GM21528 (cell line): Measurements from ENCODE around the gene STRADA.
A peak's percentile ranks its signal among the peaks of the same experiment; 100 is the strongest.
"Not testable (repeated sequence)": the region's sequence is repeated elsewhere in the genome, so short reads cannot be mapped to it uniquely, and the experiment has no call there.

ENCODE experiments used
- ATAC-seq: cut with Tn5 transposase; IDR thresholded peaks from one replicate; pipeline ENCODE4 v1.9.1; 2021; ENCODE audit warnings: mild to moderate bottlenecking, moderate library complexity; ENCODE audit not compliant: unreplicated experiment, low FRiP score

The STRADA gene

GRCh38 chr17:63760771-63761539 lies 19.4 kb upstream of the STRADA start:
- ATAC-seq, result no peak

- ATAC-seq, result no peak
Measured at GRCh38 chr17:63758428-63758827, 16.8 kb upstream of the STRADA start.

DNA sequence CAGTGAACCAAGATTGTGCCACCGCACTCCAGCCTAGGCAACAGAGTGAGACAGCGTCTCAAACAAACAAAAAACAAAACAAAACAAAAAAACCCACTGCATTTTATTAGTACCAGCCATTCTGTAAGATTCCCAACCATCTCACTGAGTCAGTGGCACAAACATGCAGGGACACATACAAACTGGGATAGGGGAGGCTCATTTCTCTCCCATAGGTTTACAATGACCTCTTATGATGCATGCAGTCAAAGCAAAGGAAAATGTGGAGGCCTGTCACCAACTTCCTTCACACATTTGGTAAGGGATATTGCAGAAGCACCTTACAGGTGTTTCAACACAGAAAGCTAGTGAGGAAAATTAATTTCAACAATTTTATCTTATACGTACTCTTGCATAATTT lies 12.4 kb upstream of the STRADA start:
- no peak for ATAC-seq

- ATAC-seq, result no peak
Measured at GRCh38 chr17:63753215-63753614, 11.6 kb upstream of the STRADA start.

- ATAC-seq, result no peak
Measured at GRCh38 chr17:63752707-63753106, 11.1 kb upstream of the STRADA start.

GRCh38 chr17:63751806-63752205 lies 10.2 kb upstream of the STRADA start:
- ATAC-seq, result no peak

DNA sequence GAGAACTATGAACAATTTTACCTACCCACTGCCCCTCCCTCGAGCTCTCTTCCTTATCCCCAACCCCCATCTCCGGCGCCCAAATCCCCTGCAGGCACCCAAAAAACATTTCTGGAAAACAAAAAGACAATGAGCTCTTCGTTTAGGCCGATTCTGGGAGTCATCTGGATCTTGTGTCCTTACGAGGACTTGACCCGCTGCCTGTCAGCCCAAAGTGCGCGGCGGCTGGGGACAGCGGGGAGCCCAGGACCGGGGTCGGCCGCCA lies 524 bp downstream of the STRADA start:
- ATAC-seq, result peak; percentile 7

- no peak for ATAC-seq
Measured at GRCh38 chr17:63740464-63741142, 996 bp downstream of the STRADA start.

DNA sequence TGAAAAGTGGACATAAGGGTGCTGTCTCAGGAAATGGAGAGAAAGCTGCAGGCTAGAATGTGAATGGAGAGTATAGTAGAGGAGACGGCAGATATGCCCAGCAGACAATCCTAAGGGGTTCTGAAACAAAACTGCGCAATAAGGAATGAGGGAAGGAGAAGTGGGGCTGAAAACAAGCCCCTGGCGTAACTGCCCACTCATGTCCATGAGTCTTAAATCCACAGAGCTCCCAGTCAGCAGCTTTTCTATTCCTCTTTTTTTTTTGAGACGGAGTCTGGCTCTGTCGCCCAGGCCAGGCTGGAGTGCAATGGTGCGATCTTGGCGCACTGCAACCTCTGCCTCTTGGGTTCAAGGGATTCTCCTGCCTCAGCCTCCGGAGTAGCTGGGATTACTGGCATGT lies 5.9 kb downstream of the STRADA start:
- no peak for ATAC-seq

- ATAC-seq, result no peak
Measured at GRCh38 chr17:63722403-63722802, 19.2 kb downstream of the STRADA start.

DNA sequence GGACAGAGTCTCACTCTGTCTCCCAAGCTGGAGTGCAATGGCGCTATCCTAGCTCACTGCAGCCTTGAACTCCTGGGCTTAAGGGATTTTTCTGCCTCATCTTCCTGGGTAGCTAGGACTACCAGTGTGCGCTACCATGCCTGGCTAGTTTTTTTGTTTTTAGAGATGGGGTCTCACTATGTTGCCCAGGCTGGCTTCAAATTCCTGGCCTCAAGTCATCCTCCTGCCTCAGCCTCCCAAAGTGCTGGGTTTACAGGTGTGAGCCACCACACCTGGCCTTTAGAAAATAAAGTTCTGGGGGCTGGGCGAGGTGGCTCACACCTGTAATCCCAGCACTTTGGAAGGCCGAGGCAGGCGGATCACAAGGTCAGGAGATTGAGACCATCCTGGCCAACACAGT lies 21.4 kb downstream of the STRADA start:
- not testable (repeated sequence) for ATAC-seq

DNA sequence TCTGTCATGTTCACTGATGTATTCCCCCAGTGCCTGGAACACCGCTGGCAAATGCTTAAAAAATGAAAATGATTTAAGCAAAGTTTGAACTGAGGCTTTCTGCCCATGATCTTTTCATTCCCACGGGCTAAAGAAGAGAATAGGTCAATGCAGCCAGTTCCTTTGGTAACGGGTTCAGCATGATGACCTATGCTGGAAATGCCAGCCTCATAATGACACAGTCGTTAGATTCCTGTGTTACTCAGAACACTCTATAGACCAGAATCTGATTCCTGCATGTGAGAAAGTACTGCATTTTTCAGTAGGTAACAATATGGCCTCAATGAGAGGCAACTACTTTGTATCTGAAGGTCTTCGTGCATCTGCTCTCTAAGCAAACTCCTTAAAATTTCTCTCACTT lies 22.6 kb downstream of the STRADA start:
- ATAC-seq, result no peak

- ATAC-seq, result no peak
Measured at GRCh38 chr17:63716426-63716825, 25.2 kb downstream of the STRADA start.

DNA sequence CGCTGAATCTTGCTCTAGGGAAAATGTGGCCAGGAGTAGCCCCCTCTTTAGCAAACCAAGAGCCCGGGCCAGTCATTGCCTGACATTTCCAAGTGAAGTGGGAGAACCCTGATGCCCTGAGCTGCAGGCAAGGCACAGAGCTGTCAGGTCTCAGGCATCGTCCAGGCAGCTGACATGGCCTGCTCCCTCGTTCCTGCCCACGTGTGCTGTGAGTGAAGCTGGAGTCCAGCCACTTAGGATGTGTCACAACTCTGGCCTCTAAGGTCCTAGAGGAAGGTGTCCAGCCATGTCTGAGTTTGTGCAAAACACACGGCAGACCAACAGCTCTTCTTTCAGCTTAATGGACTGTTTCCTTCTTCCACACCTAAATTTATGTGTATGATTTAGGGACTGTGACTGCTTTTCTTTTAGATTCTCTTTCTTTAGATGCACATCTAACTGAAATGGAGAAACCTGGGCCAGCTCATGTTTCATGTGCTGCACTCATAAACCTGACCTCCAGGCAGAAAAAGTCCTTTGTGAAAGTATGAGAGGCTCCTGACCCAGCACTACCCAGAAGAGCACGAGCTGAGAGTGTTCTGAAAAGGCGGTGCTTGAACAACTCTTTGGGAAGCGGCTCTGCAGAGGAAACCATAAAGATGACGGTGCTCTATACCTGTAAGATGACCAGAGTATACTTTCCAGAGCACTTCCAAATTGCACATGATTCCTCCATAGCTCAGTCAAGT lies 26.9 kb downstream of the STRADA start:
- ATAC-seq, result no peak

DNA sequence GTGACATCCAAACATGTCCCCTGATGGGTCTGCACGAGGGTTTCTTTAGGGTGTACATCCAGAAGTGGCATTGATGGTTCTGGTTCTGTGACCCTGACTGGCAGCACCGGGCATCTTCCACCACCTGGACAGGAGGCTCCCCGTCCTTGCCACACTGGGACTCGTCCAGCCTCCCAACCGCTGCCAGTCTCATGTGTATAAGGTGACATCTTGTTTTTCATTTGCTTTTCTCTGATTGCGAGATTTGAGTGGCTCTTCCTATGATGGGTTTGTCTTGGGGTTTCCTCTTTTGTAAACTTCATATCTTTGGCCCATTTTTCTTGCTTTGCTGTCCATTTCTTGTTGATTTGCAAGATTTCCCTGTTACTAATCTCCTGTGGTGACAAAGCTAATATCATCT lies 32.5 kb downstream of the STRADA start:
- no peak for ATAC-seq

GRCh38 chr17:63707151-63707550 lies 34.4 kb downstream of the STRADA start:
- ATAC-seq, result no peak

GRCh38 chr17:63706336-63707082 lies 35.1 kb downstream of the STRADA start:
- ATAC-seq, result no peak

GRCh38 chr17:63705657-63706056 lies 35.9 kb downstream of the STRADA start:
- no peak for ATAC-seq

- ATAC-seq, result no peak
Measured at GRCh38 chr17:63704836-63705235, 36.8 kb downstream of the STRADA start.

GRCh38 chr17:63704259-63704576 lies 37.4 kb downstream of the STRADA start:
- ATAC-seq, result no peak

DNA sequence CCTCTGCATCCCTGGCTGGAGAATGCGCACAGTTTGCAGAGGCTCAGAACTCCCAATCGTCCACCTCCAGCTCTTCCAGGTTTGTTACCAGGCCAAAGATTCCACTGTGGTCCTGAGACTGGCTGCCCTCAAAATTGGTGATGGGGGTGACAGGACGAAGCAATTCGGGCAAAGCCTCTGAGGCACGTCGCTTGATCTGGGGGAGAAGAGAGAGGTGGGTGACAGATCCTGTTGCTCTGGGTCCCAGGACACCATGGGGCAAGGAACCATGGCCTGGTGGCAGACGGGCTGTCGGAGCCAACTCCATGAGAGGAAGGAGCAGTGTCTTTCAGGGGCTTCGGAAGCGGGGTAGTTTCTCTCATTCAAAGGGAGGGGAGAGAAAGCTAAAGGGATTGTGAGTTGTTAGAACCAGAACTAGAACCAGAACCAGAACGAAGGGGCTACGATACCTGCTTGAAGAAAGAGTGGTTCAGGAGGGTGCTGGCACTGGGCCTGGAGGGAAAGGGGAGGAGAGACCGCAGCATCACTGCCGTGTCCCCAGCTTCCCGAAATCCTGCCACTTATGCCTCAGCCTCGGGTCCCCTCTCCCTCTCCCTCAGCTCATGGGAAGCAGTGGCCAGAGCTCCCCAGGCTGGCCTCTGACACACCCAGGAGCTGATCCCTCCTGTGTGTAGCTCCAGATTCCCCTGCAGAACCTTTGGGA lies 37.9 kb downstream of the STRADA start:
- no peak for ATAC-seq
